ENCODE results near the gene SPEG.
"Not testable (repeated sequence)": the region's sequence is repeated elsewhere in the genome, so short reads cannot be mapped to it uniquely, and the experiment has no call there.

SPEG gene

DNA sequence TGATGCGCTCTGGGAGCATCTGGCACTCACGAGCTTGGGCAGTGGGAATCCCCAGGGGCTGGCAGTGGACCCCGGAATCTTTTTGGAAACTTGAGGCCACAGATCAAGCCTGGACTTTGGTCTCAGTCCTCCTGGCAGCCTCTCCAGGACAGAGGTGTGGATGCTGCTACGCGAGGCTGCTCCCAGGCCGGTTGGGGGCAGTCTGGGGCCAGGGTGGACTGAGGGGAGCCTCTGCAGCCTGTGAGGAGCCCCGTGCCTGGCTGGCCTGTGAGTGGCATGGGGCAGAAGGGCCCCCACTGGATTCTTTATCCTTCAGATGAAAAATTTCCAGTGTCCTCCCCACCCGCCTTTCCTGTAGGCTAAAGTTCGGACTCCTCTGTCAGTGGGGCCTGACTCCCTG, 29.2 kb upstream of the SPEG start:
- DNase-seq = no peak

- DNase-seq = no peak
Observed at GRCh38 chr2:219405958-219406860, 28.4 kb upstream of the SPEG start.

- no peak for DNase-seq
Observed at GRCh38 chr2:219406861-219407230, 27.8 kb upstream of the SPEG start.

DNA sequence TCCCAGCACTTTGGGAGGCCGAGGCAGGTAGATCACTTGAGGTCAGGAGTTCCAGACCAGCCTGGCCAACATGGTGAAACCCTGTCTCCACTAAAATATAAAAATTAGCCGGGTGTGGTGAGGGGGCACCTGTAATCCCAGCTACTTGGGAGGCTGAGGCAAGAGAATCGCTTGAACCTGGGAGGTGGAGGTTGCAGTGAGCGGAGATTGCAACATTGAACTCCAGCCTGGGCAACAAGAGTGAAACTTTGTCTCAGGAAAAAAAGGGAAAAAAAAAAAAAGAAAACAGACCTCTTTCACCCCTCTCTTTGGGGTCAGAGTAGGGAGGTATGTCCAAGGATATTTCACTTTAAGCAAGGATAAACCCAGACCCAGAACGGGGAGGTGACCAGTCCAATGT, 27.3 kb upstream of the SPEG start:
- DNase-seq = not testable (repeated sequence)

GRCh38 chr2:219408204-219408603, 26.4 kb upstream of the SPEG start:
- no peak for DNase-seq

DNA sequence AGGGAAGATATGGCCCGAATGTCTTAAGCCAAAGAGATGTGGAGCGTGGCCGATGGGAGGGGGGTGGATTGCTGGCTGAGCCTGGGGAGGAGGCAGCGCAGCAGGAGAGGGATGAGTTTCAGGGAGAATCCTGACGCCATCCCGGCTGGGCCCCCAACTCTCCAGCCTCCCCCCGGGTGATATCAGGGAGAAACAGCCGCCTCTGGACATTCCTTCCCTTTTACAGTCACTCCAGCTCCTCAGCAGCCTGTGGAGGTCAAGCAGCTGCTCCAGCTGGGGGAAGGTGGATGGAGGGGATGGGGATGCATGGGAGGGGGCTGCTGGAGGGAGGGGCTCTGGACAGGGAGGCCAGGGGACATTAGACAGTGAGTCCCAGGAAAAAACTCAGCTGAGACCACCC, 26.0 kb upstream of the SPEG start:
- no peak for DNase-seq

GRCh38 chr2:219409619-219410018, 25.0 kb upstream of the SPEG start:
- no peak for DNase-seq

- DNase-seq = no peak
Observed at GRCh38 chr2:219410390-219410789, 24.3 kb upstream of the SPEG start.

GRCh38 chr2:219414857-219415256, 19.8 kb upstream of the SPEG start:
- DNase-seq = no peak

- DNase-seq = no peak
Observed at GRCh38 chr2:219415580-219416234, 18.9 kb upstream of the SPEG start.

DNA sequence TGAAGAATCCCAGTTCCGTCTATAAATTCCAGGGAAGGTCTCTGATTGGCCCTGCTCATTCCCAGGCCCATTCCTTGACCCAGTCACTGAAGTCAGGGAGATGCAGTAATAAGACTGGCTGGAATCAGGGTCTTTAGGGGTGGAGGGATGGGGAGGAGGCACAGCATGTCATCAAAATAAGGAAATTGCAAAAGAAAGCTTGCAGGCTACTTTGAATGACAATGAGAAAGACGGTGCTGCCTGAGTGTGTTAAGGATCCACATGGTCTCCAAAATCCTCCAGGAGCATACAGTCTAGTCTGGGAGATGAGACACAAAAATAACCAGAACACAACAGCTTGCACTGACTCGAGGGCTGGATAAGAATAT, 18.4 kb upstream of the SPEG start:
- DNase-seq = no peak

DNA sequence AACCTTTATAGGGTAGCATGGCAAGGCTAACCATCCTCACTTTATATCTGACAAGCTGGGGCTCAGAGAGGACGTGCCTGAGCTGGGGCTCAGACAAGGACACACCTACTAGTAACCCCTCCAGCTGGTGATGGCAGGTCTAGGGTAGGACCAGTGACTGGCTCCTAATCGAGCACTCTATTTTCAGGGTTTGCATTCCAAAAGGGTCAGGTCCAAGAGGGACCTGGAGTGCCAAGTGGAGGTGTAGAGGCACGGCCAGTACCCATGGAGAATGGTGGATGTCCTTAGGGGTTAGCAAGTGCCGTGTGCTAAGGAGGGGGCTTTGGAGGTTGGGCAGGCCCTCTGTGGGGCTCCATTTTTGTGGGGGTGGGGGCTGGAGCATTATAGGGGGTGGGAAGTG, 17.7 kb upstream of the SPEG start:
- no peak for DNase-seq

- no peak for DNase-seq
Observed at GRCh38 chr2:219417374-219417773, 17.3 kb upstream of the SPEG start.

DNA sequence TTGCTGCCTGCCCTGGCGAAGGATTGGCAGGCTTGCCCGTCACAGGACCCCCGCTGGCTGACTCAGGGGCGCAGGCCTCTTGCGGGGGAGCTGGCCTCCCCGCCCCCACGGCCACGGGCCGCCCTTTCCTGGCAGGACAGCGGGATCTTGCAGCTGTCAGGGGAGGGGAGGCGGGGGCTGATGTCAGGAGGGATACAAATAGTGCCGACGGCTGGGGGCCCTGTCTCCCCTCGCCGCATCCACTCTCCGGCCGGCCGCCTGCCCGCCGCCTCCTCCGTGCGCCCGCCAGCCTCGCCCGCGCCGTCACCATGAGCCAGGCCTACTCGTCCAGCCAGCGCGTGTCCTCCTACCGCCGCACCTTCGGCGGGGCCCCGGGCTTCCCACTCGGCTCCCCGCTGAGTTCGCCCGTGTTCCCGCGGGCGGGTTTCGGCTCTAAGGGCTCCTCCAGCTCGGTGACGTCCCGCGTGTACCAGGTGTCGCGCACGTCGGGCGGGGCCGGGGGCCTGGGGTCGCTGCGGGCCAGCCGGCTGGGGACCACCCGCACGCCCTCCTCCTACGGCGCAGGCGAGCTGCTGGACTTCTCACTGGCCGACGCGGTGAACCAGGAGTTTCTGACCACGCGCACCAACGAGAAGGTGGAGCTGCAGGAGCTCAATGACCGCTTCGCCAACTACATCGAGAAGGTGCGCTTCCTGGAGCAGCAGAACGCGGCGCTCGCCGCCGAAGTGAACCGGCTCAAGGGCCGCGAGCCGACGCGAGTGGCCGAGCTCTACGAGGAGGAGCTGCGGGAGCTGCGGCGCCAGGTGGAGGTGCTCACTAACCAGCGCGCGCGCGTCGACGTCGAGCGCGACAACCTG, 16.3 kb upstream of the SPEG start, which contains the start of gene DES:
Gene DES, plus strand, starts transcription at position 223 of the 857 bp plus-strand sequence. Its CDS starts 86 bp downstream, at position 309.
- no peak for DNase-seq

GRCh38 chr2:219419012-219419324, 15.7 kb upstream of the SPEG start:
- DNase-seq = no peak

GRCh38 chr2:219419331-219420197, 15.1 kb upstream of the SPEG start:
- DNase-seq = no peak

- DNase-seq = no peak
Observed at GRCh38 chr2:219420687-219421086, 14.0 kb upstream of the SPEG start.

- DNase-seq = no peak
Observed at GRCh38 chr2:219421323-219421722, 13.3 kb upstream of the SPEG start.

- no peak for DNase-seq
Observed at GRCh38 chr2:219422952-219423534, 11.6 kb upstream of the SPEG start.

- no peak for DNase-seq
Observed at GRCh38 chr2:219423652-219424377, 10.8 kb upstream of the SPEG start.
